HEK293 (cell line): Measurements from ENCODE around the gene AP3S2.

Experiments
- CTCF ChIA-PET: fragments of 350-600 bp; formaldehyde crosslinking; extraction: SDS; loops from one replicate; lab custom pipeline; 2021; ENCODE audit warnings: antibody characterized with exemption; lab: Yijun Ruan, JAX
- POLR2A ChIA-PET: fragments of 300-600 bp; formaldehyde crosslinking; extraction: SDS; loops from one replicate; lab custom pipeline; 2020; ENCODE audit warnings: antibody characterized with exemption, inconsistent platforms; lab: Yijun Ruan, JAX
- H3K27ac ChIP-seq: fragments of 200-500 bp; sonication (Bioruptor generic); 2 replicates; pipeline ENCODE4 v1.5.1; 2014; ENCODE audit warnings: low read depth, low read length, control low read depth, inconsistent platforms; ENCODE audit errors: extremely low read depth
- H3K36me3 ChIP-seq, 2 experiments: fragments of 200-500 bp in 1 of 2; sonication (Bioruptor generic) in 1 of 2; 1 replicate in 1 of 2; 2 replicates in 1 of 2; pipeline ENCODE4 v1.5.1; 2014 to 2017; ENCODE audit warnings: inconsistent platforms in 2 of 2, low read length in 2 of 2; ENCODE audit not compliant: control insufficient read depth in 2 of 2, insufficient read depth in 1 of 2
- H3K4me1 ChIP-seq: fragments of 200-500 bp; sonication (Bioruptor generic); 2 replicates; pipeline ENCODE4 v1.5.1; 2014; ENCODE audit warnings: mild to moderate bottlenecking, low read length, inconsistent platforms; ENCODE audit not compliant: control insufficient read depth, insufficient read depth
- H3K4me3 ChIP-seq: 2 replicates; pipeline ENCODE4 v1.5.1; 2011; ENCODE audit warnings: low read depth, mild to moderate bottlenecking, control low read depth, low read length, moderate library complexity
- H3K9me3 ChIP-seq: fragments of 200-500 bp; sonication (Bioruptor generic); 2 replicates; pipeline ENCODE4 v1.5.1; 2014; ENCODE audit warnings: low read depth, low read length, inconsistent platforms; ENCODE audit not compliant: control insufficient read depth, insufficient read depth
- ATF2 ChIP-seq: fragments of 450-650 bp; formaldehyde crosslinking; IDR thresholded peaks from 2 replicates; pipeline ENCODE4 v1.5.1; 2016; ENCODE audit warnings: missing biosample characterization, missing genetic modification characterization, low read depth
- BCL11B ChIP-seq: fragments of 450-650 bp; formaldehyde crosslinking; IDR thresholded peaks from 2 replicates; pipeline ENCODE4 v1.5.1; 2016; ENCODE audit warnings: low read depth, missing biosample characterization, missing genetic modification characterization
- GLI2 ChIP-seq: fragments of 450-650 bp; formaldehyde crosslinking; IDR thresholded peaks from 2 replicates; pipeline ENCODE4; 2017; ENCODE audit warnings: missing biosample characterization, missing genetic modification characterization, low read depth, borderline replicate concordance
- HOXA7 ChIP-seq: sonication (generic); formaldehyde crosslinking; IDR thresholded peaks from 2 replicates; pipeline ENCODE4 v1.8.1; 2022; ENCODE audit warnings: missing genetic modification reagents, borderline replicate concordance
- KLF7 ChIP-seq: fragments of 450-650 bp; formaldehyde crosslinking; IDR thresholded peaks from 2 replicates; pipeline ENCODE4 v1.5.1; 2016; ENCODE audit warnings: missing biosample characterization, missing genetic modification characterization, borderline replicate concordance
- SALL2 ChIP-seq: fragments of 450-650 bp; formaldehyde crosslinking; IDR thresholded peaks from 2 replicates; pipeline ENCODE4 v1.5.0; 2017; ENCODE audit warnings: missing biosample characterization, mild to moderate bottlenecking, missing genetic modification characterization, borderline replicate concordance
- TRIM28 ChIP-seq: IDR thresholded peaks from 2 replicates; pipeline ENCODE4 v1.6.1; 2011; ENCODE audit warnings: low read length, control low read depth, borderline replicate concordance
- ZEB2 ChIP-seq: fragments of 450-650 bp; formaldehyde crosslinking; IDR thresholded peaks from 2 replicates; pipeline ENCODE4 v1.5.1; 2016; ENCODE audit warnings: missing biosample characterization, missing genetic modification characterization
- ZNF10 ChIP-seq: fragments of 450-650 bp; formaldehyde crosslinking; IDR thresholded peaks from 2 replicates; pipeline ENCODE4 v1.5.1; 2017; ENCODE audit warnings: missing biosample characterization, missing genetic modification characterization
- ZNF146 ChIP-seq: fragments of 450-650 bp; formaldehyde crosslinking; IDR thresholded peaks from 2 replicates; pipeline ENCODE4 v1.5.1; 2016; ENCODE audit warnings: missing biosample characterization, missing genetic modification characterization
- ZNF155 ChIP-seq: fragments of 450-650 bp; formaldehyde crosslinking; IDR thresholded peaks from 2 replicates; pipeline ENCODE4 v1.5.1; 2016; ENCODE audit warnings: missing biosample characterization, missing genetic modification characterization
- ZNF16 ChIP-seq: fragments of 450-650 bp; formaldehyde crosslinking; IDR thresholded peaks from 2 replicates; pipeline ENCODE4 v1.5.1; 2016; ENCODE audit warnings: low read depth, missing biosample characterization, missing genetic modification characterization
- ZNF214 ChIP-seq: fragments of 450-650 bp; formaldehyde crosslinking; IDR thresholded peaks from 2 replicates; pipeline ENCODE4 v1.5.1; 2017; ENCODE audit warnings: missing biosample characterization, mild to moderate bottlenecking, missing genetic modification characterization, borderline replicate concordance
- ZNF239 ChIP-seq: fragments of 450-650 bp; formaldehyde crosslinking; IDR thresholded peaks from 2 replicates; pipeline ENCODE4 v1.5.1; 2016; ENCODE audit warnings: missing biosample characterization, missing genetic modification characterization
- ZNF280D ChIP-seq: fragments of 450-650 bp; formaldehyde crosslinking; IDR thresholded peaks from 2 replicates; pipeline ENCODE4 v1.5.1; 2016; ENCODE audit warnings: missing biosample characterization, missing genetic modification characterization
- ZNF521 ChIP-seq: fragments of 450-650 bp; formaldehyde crosslinking; IDR thresholded peaks from 2 replicates; pipeline ENCODE4 v1.5.1; 2017; ENCODE audit warnings: missing biosample characterization, mild to moderate bottlenecking, missing genetic modification characterization
- ZNF561 ChIP-seq: fragments of 450-650 bp; IDR thresholded peaks from 2 replicates; pipeline ENCODE4 v1.5.1; 2018; ENCODE audit warnings: missing biosample characterization, missing genetic modification characterization, borderline replicate concordance
- ZNF658 ChIP-seq: fragments of 450-650 bp; formaldehyde crosslinking; IDR thresholded peaks from 2 replicates; pipeline ENCODE4; 2016; ENCODE audit warnings: missing biosample characterization, missing genetic modification characterization
- ZNF660 ChIP-seq: fragments of 450-650 bp; IDR thresholded peaks from 2 replicates; pipeline ENCODE4 v1.5.1; 2018; ENCODE audit warnings: missing biosample characterization, mild to moderate bottlenecking, missing genetic modification characterization
- ZNF664 ChIP-seq: fragments of 450-650 bp; formaldehyde crosslinking; IDR thresholded peaks from 2 replicates; pipeline ENCODE4 v1.5.1; 2016; ENCODE audit warnings: missing biosample characterization, missing genetic modification characterization
- ZNF747 ChIP-seq: fragments of 450-650 bp; formaldehyde crosslinking; IDR thresholded peaks from 2 replicates; pipeline ENCODE4 v1.5.1; 2016; ENCODE audit warnings: missing biosample characterization, missing genetic modification characterization
- ZSCAN18 ChIP-seq: fragments of 450-650 bp; formaldehyde crosslinking; IDR thresholded peaks from 2 replicates; pipeline ENCODE4 v1.5.1; 2016; ENCODE audit warnings: missing biosample characterization, missing genetic modification characterization
- TF ChIP-seq, protein P1 (sequence below): fragments of 450-650 bp; formaldehyde crosslinking; IDR thresholded peaks from 2 replicates; pipeline ENCODE4 v1.5.1; 2016; ENCODE audit warnings: missing biosample characterization, missing genetic modification characterization

Gene AP3S2

DNA sequence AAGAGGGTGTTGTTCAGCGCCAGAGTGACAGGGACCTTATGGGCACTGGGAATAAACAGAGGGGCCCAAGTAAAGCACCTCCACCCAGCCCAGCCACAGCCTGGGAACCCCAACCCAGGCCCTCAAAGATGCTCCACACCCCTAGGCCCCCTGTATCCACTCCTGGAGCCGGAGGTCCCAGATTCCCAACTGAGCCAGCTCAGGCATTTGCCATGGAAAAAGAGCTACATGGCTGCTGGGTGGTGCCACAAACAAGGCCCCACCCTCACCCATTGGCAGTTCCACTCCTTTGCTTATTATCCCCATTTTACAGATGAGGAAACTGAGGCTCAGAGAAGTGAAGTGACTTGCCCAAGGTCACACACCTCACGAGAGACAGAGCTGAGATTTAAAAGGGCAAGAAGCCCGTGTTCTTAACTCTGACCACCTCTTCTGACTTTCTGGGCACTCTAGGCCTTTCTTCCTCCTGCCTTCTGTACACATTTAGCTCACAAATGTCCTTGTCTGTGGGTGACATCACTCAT, 96.1 kb downstream of the AP3S2 start (continued):
- TF ChIP-seq ZNF664 (tag by site-specific recombination) (no peak), ZNF521 (tag by site-specific recombination) (no peak), ZSCAN18 (no peak), ZNF10 (tag by site-specific recombination) (no peak), ZNF658 (tag by site-specific recombination) (no peak), ATF2 (tag by site-specific recombination) (no peak), ZNF146 (tag by site-specific recombination) (no peak), SALL2 (tag by site-specific recombination) (no peak), ZNF214 (tag by site-specific recombination) (no peak)

DNA sequence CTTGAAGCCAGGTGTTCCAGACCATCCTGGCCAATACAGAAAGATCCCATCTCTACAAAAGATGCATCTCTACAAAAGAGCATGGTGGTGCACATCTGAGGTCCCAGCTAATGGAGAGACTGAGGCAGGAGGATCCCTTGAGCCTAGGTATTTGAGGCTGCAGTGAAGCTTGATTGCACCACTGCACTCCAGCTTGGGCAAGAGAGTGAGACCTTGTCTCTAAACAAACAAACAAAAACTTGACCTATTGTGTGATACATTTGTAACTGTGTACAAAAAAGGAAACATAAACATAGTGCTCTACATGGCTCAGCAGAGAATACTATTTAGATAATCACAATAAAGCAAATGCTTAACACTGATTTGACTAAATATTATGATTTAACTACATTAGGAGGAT, 97.8 kb downstream of the AP3S2 start:
- CTCF ChIA-PET: no interaction called here

More for the DNA sequence above, 97.8 kb downstream of the AP3S2 start:
- H3K4me1 ChIP-seq: peaks cover 10% of the 10 kb centered on the region
- H3K9me3 ChIP-seq: no peaks in the 10 kb centered on the region
- no peak overlapping the region for H3K27ac ChIP-seq
- no peaks in the 10 kb centered on the region for H3K36me3 ChIP-seq
- no peak overlapping the region for H3K4me3 ChIP-seq
- POLR2A ChIA-PET: no interaction called here
- TF ChIP-seq HOXA7 (CRISPR knock-in tag) (no peak), BCL11B (tag by site-specific recombination) (no peak), ZNF16 (no peak), ZNF239 (no peak), KLF7 (no peak), ZNF660 (no peak), ZNF155 (tag by site-specific recombination) (no peak), ZNF561 (tag by site-specific recombination) (no peak), TRIM28 (no peak), GLI2 (tag by site-specific recombination) (no peak), ZNF280D (tag by site-specific recombination) (no peak), ZEB2 (tag by site-specific recombination) (no peak), ZNF747 (tag by site-specific recombination) (no peak)
- TF ChIP-seq, protein P1, sequence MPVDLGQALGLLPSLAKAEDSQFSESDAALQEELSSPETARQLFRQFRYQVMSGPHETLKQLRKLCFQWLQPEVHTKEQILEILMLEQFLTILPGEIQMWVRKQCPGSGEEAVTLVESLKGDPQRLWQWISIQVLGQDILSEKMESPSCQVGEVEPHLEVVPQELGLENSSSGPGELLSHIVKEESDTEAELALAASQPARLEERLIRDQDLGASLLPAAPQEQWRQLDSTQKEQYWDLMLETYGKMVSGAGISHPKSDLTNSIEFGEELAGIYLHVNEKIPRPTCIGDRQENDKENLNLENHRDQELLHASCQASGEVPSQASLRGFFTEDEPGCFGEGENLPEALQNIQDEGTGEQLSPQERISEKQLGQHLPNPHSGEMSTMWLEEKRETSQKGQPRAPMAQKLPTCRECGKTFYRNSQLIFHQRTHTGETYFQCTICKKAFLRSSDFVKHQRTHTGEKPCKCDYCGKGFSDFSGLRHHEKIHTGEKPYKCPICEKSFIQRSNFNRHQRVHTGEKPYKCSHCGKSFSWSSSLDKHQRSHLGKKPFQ (tag by site-specific recombination): no peak
